Fibroblast of mammary gland (primary cell): ENCODE data around the gene MOB3A.

Source experiments
- DNase-seq: peaks from one replicate; pipeline ENCODE4 v3.0.0-alpha.2; 2010; ENCODE audit warnings: low read depth
- H3K4me3 ChIP-seq: 2 replicates; pipeline ENCODE4 v1.5.1; 2011; ENCODE audit warnings: low read depth, mild to moderate bottlenecking, low read length, moderate library complexity; ENCODE audit not compliant: control insufficient read depth
- TF ChIP-seq, protein P1 (sequence below): conservative IDR thresholded peaks from 2 replicates; pipeline ENCODE4 v1.5.1; 2011; ENCODE audit warnings: low read depth, low read length, inconsistent platforms; ENCODE audit not compliant: control insufficient read depth, insufficient read depth

The MOB3A gene

DNA sequence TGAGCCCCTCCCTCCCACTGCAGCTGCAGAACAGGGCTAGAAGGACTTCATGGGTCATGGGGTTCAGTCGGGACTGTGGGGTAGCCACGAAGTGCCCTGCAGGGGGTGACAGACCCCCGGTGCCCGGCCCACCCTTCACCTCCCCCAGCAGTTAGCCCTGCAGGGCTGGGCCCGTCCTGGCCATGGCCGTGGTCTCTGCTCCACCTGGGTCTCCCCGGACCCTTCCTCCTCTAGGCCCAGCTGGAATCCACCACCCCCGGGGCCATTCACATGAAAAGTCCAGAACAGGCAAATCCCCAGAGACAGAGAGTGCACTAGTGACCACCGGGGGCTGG lies 62.3 kb downstream of the MOB3A start:
- no peak overlapping the region for H3K4me3 ChIP-seq
- TF ChIP-seq, protein P1, sequence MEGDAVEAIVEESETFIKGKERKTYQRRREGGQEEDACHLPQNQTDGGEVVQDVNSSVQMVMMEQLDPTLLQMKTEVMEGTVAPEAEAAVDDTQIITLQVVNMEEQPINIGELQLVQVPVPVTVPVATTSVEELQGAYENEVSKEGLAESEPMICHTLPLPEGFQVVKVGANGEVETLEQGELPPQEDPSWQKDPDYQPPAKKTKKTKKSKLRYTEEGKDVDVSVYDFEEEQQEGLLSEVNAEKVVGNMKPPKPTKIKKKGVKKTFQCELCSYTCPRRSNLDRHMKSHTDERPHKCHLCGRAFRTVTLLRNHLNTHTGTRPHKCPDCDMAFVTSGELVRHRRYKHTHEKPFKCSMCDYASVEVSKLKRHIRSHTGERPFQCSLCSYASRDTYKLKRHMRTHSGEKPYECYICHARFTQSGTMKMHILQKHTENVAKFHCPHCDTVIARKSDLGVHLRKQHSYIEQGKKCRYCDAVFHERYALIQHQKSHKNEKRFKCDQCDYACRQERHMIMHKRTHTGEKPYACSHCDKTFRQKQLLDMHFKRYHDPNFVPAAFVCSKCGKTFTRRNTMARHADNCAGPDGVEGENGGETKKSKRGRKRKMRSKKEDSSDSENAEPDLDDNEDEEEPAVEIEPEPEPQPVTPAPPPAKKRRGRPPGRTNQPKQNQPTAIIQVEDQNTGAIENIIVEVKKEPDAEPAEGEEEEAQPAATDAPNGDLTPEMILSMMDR: no peak
- DNase-seq: no peak

DNA sequence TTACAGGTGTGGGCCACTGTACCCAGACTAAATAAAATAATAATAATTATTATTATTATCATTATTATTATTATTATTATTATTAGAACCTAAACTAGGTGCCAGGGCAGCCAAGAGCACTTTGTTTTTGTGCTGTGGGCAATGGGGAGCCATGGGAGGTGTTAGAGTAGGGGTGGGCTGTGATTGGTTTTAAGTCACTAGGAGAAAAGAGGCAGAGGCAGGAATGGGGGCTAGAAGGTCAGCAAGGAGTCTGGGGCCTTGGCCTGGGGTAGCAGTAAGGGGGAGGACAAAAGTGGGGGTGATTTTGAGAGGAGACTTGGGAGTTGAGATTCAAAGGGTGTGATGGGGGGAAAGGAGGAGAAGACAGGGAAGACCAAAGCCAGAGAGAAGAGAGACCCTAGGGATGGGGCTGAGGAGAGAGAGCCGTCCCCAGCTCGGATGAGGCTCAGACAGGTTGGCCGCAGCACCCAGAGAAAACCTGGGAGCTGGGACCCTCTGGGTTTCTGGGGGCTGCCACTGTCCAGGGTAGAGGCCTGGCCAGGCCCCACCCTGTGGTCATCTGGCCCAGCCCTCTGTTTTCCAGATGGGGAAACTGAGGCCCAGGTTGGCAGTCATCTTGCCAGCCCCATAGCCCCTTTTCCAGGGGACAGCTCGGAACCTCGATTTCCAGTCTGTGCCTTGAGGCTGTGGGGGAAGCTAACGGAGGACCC lies 62.9 kb downstream of the MOB3A start:
- no peak overlapping the region for H3K4me3 ChIP-seq
- no peak for DNase-seq
- TF ChIP-seq, protein P1: no peak

DNA sequence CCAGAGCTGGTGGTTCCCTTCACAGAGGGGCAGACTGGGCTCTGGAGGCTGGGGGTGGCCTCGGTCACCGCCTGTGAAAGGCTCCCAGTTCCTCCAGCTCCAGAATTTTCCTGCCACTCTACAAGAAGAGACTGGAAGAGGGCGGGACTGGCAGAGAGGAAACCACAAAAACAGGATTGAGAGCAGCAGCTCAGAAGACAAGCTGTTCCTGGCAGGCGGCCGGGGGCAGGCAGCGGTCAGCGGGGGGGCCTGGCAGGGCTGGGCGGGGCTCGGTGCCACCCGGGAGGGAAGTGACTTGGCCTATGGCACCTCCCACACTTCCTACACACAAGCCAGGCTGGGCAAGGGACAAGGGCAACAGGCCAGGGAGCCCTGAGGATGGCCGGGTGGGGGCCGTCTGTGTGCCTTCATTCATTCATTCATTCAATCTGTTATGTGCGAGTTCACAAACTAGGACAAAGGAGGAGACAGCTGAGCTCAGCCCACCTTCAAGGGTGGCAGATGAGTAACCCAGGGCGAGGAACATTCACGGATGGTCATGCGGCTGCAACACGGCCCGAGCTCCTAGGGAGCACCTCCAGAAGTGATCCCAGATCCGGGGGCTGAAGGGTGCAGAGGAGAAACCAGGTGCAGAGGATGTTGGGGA lies 63.7 kb downstream of the MOB3A start:
- TF ChIP-seq, protein P1: no peak
- H3K4me3 ChIP-seq: no peak overlapping the region
- peak; percentile 88 for DNase-seq

DNA sequence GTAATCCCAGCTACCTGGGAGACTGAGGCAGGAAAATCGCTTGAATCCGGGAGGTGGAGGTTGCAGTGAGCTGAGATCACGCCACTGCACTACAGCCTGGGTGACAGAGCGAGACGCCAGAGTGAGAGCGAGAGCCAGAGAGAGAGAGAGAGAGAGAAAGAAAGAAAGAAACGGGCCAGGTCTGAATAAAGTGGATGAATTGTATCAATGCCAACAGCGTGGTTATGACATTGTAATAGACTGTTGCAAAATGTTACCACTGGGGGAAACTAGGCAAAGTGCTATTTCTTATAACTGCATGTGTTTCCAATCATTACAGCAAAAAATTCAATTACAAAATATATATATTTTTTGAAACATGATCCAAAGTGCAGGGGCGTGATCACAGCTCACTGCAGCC lies 68.8 kb downstream of the MOB3A start:
- no peak overlapping the region for H3K4me3 ChIP-seq
- peak; percentile 96 for DNase-seq
- TF ChIP-seq, protein P1: no peak

DNA sequence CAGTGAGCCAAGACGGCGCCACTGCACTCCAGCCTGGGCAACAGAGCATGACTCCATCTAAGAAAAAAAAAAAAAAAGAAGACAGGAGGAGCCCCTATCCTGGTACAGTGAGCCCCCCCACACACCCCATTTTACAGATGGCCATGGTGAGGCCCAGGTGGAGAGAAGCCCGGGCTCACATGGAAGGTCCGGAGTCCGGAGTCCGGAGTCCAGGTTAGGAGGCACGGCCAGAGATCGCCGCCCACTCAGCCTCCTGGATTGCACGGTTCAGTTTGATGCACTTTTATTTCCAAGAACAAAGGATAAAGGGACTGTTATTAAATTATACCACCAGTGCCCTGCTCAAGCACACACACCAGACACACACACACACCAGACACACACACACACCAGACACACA lies 69.4 kb downstream of the MOB3A start:
- H3K4me3 ChIP-seq: no peak overlapping the region
- DNase-seq: no peak
- TF ChIP-seq, protein P1: no peak

DNA sequence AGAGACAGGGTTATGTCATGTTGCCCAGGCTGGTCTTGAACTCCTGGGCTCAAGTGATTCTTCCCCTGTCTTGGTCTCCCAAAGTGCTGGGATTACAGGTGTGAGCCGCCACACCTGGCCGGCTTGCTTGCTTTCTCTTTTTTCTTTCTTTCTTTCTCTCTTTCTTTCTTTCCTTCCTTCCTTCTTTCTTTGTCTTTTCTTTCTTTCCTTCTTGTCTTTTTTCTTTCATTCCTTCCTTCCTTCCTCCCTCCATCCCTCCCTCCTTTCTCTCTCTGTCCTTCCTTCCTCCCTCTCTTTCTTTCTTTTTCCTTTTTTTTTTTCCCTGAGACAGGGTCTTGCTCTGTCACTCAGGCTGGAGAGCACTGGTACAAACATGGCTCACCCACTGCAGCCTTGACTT lies 73.8 kb downstream of the MOB3A start:
- no peak for DNase-seq
- TF ChIP-seq, protein P1: no peak
- H3K4me3 ChIP-seq: no peak overlapping the region
